Kidney tubule cell (primary cell): ENCODE data around the gene CPT1B.
A peak's percentile ranks its signal among the peaks of the same experiment; 100 is the strongest.
"Not testable (repeated sequence)": the region's sequence is repeated elsewhere in the genome, so short reads cannot be mapped to it uniquely, and the experiment has no call there.

Experiments
- DNase-seq: peaks from one replicate; pipeline ENCODE4 v3.0.0-alpha.2; 2018; ENCODE audit warnings: low spot score

Gene CPT1B

DNA sequence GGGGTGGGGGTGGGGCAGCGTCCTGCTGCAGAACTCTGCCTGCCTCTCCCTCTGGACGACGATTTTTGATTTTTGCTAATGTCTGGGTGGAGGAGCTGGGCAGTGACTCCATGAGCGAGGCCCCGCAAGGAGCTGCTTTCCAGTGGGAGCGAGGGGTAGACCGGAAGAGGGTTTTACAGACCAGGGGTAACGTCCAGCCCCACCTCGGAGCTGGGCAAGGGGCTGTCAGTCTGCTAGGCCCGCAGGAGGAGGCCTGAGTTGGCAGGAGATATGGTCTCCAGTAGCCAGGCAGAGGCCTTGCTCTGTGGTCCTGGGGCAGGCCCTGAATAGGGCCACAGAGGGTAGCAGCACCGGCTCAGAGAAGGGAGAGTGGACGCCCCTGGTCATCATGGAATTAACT is 31.4 kb upstream of the CPT1B start:
- no peak for DNase-seq

DNA sequence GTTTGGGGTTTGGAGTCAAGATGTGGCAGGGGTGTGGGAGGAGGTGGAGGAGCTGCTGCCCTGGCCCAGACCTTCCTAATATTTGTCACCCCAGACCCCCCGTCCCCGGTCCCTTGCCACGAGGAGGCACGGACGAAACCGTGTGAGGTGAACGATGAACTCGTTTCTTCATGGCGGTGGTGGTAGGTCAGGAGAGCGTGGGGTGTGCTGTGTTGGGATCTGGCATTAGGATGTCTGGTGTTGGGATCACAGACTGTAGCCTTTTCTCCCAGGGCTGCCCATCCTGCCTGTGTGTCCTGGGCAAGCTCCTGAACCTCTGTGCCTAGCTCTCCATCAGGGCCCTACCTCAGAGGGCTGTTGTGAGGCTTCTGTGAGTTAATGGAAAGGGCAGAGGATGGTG is 30.8 kb upstream of the CPT1B start:
- DNase-seq: no peak

DNA sequence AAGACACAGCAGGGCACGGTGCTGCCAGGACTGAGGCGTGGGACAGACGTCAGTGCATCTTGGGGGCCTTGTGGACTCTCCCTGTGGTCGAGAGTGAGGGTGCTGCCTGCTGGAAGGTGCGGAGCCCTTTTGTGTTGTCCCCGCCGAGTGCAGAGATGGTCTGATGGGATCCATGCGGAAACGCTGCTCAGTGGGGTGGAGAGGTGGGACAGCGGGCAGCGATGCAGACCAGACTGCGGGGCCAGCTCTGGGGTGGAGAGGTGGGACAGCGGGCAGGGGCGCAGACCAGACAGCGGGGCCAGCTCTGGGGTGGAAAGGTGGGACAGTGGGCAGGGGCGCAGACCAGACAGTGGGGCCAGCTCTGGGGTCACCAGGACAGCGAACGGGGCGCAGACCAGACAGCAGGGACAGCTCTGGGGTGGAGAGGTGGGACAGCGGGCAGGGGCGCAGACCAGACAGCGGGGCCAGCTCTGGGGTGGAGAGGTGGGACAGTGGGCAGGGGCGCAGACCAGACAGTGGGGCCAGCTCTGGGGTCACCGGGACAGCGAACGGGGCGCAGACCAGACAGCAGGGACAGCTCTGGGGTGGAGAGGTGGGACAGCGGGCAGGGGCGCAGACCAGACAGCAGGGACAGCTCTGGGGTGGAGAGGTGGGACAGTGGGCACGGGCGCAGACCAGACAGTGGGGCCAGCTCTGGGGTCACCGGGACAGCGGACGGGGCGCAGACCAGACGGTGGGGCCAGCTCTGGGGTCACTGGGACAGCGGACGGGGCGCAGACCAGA is 30.0 kb upstream of the CPT1B start:
- DNase-seq: not testable (repeated sequence)

DNA sequence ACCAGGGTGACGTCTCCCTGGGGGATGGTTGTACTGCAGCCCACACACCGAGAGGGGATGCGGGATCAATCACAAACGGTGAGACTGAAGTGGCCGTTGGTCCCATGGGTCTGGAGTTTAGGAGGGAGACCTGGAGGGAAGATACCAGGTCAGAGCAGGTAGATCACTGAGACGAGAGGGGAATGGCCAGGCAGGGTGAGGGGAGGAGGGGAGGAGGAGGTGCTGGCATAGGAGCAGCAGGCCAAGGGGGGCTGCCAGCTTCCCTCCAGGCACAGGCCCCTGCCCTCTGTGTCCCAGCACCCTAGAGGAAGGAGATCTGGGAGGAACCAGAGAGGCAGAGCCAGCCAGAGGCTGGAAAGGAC is 29.4 kb upstream of the CPT1B start:
- DNase-seq: no peak

DNA sequence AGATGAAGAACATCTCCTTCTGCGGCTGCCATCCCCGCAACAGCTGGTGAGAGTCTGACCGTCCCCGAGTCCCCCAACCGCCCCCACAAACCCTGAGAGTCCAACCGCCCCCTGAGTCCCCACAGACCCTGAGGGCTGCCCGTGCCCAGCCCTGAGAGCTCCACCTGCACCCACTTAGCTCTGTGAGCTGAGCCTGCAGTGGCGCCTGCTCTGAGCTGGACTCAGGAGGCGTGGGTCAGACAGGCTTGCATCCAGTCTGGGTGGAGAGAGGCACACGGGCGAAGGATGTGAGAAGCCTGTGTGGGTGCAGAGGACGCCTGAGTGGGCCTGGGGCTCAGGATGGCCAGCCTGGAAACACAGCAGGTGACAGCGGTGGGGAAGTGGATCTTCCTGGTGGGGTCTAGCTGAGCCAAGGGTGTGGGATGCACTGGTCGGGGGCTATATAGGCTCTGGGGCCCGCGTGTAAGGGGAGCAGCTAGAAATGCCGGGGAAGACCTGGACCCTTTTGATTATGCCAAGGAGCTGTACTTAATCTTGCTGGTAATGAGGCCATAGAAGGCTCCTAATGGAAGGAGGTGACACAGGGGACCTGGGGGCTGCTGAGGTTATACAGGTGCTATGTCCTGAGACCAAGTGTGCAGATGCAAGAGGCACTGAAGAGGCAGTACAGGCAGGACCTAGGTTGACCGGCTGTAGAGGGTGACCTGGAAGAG is 28.9 kb upstream of the CPT1B start:
- no peak for DNase-seq

- DNase-seq: no peak
These were observed 28.1 kb upstream of the CPT1B start for GRCh38 chr22:50606165-50606945.

GRCh38 chr22:50605613-50606074 is 27.4 kb upstream of the CPT1B start:
- DNase-seq: no peak

- no peak for DNase-seq
These were observed 26.9 kb upstream of the CPT1B start for GRCh38 chr22:50605002-50605612.

DNA sequence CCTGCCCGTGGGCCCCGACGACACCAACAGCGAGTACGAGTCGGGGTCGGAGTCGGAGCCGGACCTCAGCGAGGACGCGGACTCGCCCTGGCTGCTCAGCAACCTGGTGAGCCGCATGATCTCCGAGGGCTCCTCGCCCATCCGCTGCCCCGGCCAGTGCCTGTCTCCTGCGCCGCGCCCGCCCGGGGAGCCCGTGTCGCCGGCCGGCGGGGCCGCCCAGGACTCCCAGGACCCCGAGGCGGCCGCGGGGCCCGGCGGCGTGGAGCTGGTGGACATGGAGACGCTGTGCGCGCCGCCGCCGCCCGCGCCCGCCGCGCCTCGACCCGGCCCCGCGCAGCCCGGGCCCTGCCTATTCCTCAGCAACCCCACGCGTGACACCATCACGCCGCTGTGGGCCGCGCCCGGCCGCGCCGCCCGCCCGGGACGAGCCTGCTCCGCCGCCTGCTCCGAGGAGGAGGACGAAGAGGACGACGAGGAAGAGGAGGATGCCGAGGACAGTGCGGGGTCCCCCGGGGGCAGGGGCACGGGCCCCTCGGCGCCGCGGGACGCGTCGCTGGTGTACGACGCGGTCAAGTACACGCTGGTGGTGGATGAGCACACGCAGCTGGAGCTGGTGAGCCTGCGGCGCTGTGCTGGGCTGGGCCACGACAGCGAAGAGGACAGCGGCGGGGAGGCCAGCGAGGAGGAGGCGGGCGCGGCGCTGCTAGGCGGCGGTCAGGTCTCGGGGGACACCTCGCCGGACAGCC is 26.2 kb upstream of the CPT1B start:
- DNase-seq: no peak

GRCh38 chr22:50603511-50604255 is 25.5 kb upstream of the CPT1B start:
- DNase-seq: no peak

GRCh38 chr22:50602338-50602700 is 24.1 kb upstream of the CPT1B start:
- DNase-seq: no peak

GRCh38 chr22:50601669-50602337 is 23.6 kb upstream of the CPT1B start:
- DNase-seq: no peak

DNA sequence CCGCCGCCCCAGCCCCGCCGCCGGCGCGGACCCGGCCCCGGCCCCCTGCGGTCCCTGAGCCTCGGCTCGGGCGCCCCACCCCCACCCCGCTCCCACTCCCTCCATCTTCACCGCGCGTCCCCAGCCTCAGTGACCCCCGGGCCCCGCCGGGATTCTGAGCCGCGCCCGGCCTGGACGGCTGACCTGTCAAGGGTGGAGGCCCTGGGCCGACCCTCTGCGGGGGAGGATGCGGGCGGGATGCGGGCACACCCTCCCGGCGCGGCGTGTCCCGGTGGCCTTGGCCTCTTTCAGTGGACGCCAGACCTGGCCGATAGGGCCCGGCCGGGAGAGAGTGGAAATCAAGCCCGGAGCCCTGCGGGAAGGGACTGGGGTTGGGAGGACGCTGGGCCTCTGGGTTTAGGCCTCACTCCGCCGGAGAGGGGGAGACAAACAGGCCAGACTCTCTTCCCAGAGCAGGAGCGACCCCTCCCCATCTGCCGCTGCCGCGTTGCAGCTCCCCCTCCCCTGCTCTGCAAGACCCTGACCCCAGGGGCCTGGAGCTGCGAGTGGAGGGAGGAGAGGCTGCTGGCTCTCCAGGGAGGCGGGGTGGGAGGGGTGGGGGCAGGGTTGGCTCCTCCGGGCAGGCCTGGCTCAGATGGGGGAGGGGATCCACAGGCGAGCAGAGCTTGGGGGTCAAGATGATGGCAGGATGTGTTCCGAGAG is 22.9 kb upstream of the CPT1B start:
- no peak for DNase-seq

- no peak for DNase-seq
These were observed 22.3 kb upstream of the CPT1B start, which contains the start of gene MAPK8IP2 for GRCh38 chr22:50600538-50600937. TSS of gene MAPK8IP2 (plus strand) at chr22:50600793. CDS start at chr22:50600819, 26 bp downstream.

- no peak for DNase-seq
These were observed 21.7 kb upstream of the CPT1B start for GRCh38 chr22:50599816-50600455.

DNA sequence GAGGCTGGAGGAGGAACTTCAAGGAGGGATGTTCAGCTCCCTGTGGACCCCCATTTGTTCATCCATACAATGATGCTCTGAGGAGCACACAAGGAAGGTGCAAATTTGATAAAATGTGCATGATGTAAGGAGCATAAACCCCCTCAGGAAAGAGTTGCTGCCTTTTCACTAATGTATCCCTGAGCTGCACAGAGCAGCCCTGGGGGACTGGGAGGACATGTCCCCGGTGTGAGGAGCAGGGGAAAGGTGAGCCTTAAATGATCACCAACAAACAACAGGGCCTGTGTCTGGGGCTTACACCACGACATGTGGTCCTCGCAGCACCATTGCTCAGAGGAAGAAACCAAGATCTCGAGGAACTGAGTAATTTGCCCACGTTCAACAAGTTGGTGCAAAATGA is 18.9 kb upstream of the CPT1B start:
- no peak for DNase-seq

DNA sequence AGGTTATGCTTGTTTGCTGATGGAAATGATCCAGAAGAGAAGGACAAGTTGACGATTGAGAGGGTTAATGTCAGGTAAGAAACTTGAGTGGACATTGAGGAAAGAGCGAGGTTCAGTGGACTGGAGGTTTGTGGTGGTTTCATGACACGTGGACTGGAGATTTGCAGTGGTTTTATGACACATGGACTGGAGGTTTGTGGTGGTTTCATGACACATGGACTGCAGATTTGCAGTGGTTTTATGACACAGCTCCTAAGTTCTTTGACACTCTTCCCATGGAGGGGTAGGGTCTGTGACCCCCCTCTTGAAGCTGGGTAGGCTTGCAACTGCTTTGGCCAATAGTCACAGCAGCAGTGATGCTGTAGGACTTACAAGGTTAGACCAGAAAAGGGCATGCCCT is 17.0 kb upstream of the CPT1B start:
- peak; percentile 44 for DNase-seq

DNA sequence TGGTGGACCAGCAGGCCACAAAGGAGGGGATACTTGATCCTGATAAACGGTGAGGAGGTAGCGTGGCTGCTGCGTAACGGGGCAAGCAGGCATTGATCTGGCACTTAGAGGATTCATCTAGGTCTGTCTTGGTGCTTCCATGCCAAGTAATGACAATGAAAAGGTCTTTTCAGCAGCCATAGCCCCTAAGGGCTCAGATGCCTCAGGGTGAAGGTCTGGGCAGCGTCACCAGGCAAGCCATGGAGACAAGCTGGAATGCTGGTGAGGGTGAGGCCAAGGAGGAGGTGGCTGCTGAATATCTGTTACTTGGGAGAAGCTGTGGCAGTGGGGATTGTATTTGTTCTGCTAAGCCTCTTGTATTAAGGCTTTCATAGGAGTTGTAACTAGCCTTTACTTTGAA is 9.2 kb upstream of the CPT1B start:
- DNase-seq: no peak

DNA sequence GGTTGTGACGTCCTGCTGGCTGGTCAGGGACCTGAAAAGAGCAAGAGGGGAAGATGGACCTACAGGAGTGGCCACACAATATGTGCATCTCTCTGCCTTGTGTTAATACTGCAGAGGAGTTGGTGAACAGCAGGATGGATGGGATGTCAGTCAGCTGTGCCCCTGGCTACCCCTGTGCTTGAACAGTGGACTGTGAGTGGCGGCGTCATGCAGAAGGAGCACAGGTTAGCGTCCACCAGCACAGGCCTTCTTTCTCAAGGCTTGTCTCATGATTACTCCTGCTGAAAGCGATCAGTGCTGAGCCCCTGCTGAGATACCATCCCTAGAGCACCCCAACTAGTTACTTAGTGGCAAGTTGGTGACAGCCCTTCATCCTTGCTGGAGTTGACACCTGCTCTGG is 8.2 kb upstream of the CPT1B start:
- no peak for DNase-seq
